ENCODE measurements around the gene HCN2. TPM values are rescaled to one million over a fixed set of nuclear protein-coding genes. Genes with fewer than 3 reads are reported as not detected.

Gene HCN2
- total and polyA plus RNA-seq, 7 donors, result 0.04 to 0.13 (median 0.07) TPM; not detected in 3

DNA sequence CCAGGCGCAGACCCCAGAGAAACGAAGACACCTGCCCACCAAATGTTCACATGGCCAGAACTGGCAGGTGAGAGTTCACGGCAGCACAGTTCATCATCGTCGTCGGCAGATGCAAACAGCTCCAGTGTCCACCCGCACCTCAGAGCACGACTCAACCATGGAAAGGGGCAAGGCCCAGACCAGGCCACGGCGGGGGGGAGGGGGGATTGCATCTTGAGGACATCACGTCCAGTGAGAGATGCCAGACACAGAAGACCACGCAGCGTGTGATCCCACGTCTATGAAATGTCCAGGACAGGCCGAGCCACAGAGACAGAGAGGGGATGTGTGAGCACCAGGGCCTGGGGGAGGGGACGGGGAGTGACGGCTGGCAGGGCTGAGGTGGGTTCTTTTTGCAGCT lies 66.0 kb downstream of the HCN2 start:
- Histone ChIP-seq H3K9me3 (no peaks in the 10 kb centered on the region), H3K27ac (no peak overlapping the region), H3K4me1 (peaks cover 38% of the 10 kb centered on the region), H3K27me3 (ENCODE audit: insufficient read depth in 3 of 3, low read length in 2 of 3) (no peaks in the 10 kb centered on the region), H3K4me3 (no peak overlapping the region), H3K36me3 (ENCODE audit: insufficient read depth in 1 of 2, low read depth in 1 of 2) (peaks cover 0 to 33% of the 10 kb centered on the region in 2 donors)
- WGBS, 3 donors, result 68 to 76% (median 69%) methylated on average over 17 of the region's 17 CpGs
- DNase-seq, result no peak
- intact Hi-C loops (cut with DNase I), result no loop called here
- ATAC-seq, result no peak
- TF ChIP-seq, protein P1, sequence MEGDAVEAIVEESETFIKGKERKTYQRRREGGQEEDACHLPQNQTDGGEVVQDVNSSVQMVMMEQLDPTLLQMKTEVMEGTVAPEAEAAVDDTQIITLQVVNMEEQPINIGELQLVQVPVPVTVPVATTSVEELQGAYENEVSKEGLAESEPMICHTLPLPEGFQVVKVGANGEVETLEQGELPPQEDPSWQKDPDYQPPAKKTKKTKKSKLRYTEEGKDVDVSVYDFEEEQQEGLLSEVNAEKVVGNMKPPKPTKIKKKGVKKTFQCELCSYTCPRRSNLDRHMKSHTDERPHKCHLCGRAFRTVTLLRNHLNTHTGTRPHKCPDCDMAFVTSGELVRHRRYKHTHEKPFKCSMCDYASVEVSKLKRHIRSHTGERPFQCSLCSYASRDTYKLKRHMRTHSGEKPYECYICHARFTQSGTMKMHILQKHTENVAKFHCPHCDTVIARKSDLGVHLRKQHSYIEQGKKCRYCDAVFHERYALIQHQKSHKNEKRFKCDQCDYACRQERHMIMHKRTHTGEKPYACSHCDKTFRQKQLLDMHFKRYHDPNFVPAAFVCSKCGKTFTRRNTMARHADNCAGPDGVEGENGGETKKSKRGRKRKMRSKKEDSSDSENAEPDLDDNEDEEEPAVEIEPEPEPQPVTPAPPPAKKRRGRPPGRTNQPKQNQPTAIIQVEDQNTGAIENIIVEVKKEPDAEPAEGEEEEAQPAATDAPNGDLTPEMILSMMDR (IDR thresholded peaks at IDR 0.05), result no peak

DNA sequence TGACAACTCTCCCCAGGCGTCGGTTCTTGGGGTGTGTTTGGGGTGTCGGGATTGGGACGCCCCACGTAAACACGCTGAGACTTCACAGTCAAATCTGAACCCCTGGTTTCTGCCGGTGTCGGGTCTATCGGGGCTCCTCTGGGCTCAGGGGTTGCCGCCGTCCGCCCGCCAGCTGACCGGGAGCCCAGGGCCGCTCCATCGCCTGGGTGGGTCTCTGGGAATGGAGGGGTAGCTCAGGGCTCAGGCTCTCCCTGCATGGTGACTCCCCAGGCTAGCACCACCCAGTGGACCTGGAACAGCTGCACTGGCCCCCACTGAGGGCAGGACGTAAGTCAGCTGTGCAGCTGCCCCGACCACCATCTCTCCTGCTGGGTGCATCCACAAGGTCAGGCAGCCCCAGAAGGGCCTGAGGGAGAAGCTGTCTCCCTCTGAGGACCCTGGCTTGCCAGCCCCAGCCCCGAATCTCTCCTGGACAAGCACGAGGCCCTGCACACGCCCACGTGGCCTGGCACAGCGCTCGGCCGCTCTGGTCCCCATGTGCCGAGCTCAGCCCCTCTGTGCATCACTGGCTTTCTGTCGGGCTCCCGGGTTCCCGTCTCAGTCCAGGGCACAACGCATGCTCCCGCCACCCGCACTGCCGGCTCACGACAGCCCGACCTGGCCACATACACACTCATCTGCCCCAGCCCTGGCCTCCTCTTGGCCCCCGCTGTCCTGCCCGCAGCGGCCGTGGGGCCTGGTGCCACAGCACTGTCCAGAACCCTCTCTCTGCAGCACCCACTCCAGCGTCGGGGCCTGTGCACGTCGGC lies 67.3 kb downstream of the HCN2 start:
- TF ChIP-seq, protein P1 (IDR thresholded peaks at IDR 0.05), result no peak
- H3K36me3 ChIP-seq (ENCODE audit: insufficient read depth in 1 of 2, low read depth in 1 of 2), result peaks cover 0 to 20% of the 10 kb centered on the region in 2 donors
- intact Hi-C loops (cut with DNase I), result no loop called here
- WGBS, 3 donors, result 80 to 83% (median 83%) methylated on average over 42 to 43 of the region's 43 CpGs
- peaks cover 50% of the 10 kb centered on the region for H3K4me1 ChIP-seq
- no peaks in the 10 kb centered on the region for H3K27me3 ChIP-seq (ENCODE audit: insufficient read depth in 3 of 3, low read length in 2 of 3)
- no peak for DNase-seq
- no peaks in the 10 kb centered on the region for H3K9me3 ChIP-seq
- ATAC-seq, result no peak
- H3K4me3 ChIP-seq, result no peak overlapping the region
- no peak overlapping the region for H3K27ac ChIP-seq

DNA sequence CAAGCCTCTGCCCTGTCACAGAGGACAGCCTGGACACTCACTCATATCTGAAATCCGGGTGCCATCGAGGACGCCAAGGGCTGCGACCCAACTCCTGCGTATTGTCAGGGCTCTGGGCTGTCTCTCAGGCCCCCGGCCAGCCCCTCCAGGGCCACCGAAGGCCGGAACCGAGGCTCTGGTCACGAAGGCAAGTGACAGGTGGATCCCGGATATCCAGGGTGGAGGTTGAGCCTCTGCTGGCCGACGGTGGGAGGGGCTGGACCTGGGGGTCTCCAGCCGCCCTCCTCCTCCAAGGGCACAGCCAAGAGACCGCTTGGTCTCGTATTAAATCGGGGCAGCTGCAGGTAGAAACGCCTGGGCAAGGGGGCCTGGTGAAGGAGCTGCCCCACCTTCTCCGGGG lies 67.9 kb downstream of the HCN2 start:
- TF ChIP-seq, protein P1 (IDR thresholded peaks at IDR 0.05), result no peak
- no peak for DNase-seq
- 71 to 84% (median 73%) methylated on average over 18 to 19 of the region's 19 CpGs for WGBS, 3 donors
- Histone ChIP-seq H3K4me3 (no peak overlapping the region), H3K9me3 (no peaks in the 10 kb centered on the region), H3K4me1 (peaks cover 51% of the 10 kb centered on the region), H3K27me3 (ENCODE audit: insufficient read depth in 3 of 3, low read length in 2 of 3) (no peaks in the 10 kb centered on the region), H3K27ac (no peak overlapping the region), H3K36me3 (ENCODE audit: insufficient read depth in 1 of 2, low read depth in 1 of 2) (peaks cover 0 to 14% of the 10 kb centered on the region in 2 donors)
- ATAC-seq, result no peak
- intact Hi-C loops (cut with DNase I), result no loop called here

DNA sequence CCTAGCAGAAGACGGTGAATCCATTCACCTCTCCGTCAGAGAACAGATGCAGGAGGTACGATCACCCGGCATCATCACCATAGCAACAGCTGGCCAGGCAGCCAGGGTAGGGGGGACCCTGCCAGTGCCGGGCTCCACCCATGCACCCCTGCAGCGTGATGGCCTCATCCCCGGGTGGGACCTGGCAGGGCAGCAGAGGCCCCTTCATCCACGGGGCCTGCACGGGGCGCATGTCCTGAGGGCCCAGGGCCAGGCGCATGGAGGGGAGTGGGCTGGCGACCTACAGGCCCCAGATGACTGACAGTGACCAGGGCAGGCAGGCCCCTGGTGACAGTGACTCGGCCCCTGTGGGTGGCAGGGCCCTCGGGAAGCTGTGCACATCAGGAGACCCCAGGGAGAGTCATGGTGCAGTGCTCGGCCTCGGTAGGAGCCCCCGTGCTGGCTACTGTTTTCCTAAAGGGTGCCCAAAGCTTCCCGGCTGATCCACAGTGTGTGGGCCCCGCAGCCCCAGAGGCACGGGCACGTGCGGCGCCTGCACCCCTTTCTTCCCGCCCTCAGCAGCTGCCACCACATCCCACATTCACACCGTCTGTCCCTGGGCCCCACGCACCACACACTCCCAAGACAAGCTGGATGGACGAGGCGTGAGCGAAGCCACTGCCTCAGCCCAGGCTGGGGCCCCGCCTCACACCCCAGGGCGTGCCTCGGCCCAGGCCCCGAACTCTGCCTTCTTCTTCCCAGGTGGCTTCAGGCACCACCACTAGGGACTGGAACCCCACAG lies 68.6 kb downstream of the HCN2 start:
- Histone ChIP-seq H3K27me3 (ENCODE audit: insufficient read depth in 3 of 3, low read length in 2 of 3) (no peaks in the 10 kb centered on the region), H3K27ac (peak overlapping the region; percentile 91), H3K4me3 (peak overlapping the region; percentile 41), H3K9me3 (no peaks in the 10 kb centered on the region), H3K4me1 (peaks cover 51% of the 10 kb centered on the region), H3K36me3 (ENCODE audit: insufficient read depth in 1 of 2, low read depth in 1 of 2) (peaks cover 0 to 9% of the 10 kb centered on the region in 2 donors)
- WGBS, 3 donors, result 76 to 77% (median 77%) methylated on average over 31 to 33 of the region's 33 CpGs
- intact Hi-C loops (cut with DNase I), result no loop called here
- ATAC-seq (no peak), DNase-seq (no peak)
- TF ChIP-seq, protein P1 (IDR thresholded peaks at IDR 0.05), result no peak
